Muscle layer of colon (tissue), 2 donors: Measurements from ENCODE around the gene DUSP22.
"Not testable (repeated sequence)": the region's sequence is repeated elsewhere in the genome, so short reads cannot be mapped to it uniquely, and the experiment has no call there.

ENCODE experiments used
- H3K27ac ChIP-seq: one replicate; pipeline ENCODE4 v1.7.0; 2013; ENCODE audit warnings: low read depth, mild to moderate bottlenecking, low read length, moderate library complexity
- H3K27me3 ChIP-seq, 2 donors: one replicate each; pipeline ENCODE4 v1.7.0; 2013; ENCODE audit warnings: low read length in 2 of 2, mild to moderate bottlenecking in 2 of 2; ENCODE audit not compliant: insufficient read depth in 2 of 2, control insufficient read depth in 1 of 2
- H3K36me3 ChIP-seq: one replicate; pipeline ENCODE4 v1.7.0; 2013; ENCODE audit warnings: mild to moderate bottlenecking, low read length; ENCODE audit not compliant: insufficient read depth
- H3K4me1 ChIP-seq: one replicate; pipeline ENCODE4 v1.7.0; 2013; ENCODE audit warnings: mild to moderate bottlenecking, low read length; ENCODE audit not compliant: insufficient read depth
- H3K4me3 ChIP-seq, 2 donors: one replicate each; pipeline ENCODE4 v1.7.0; 2013; ENCODE audit warnings: low read length in 2 of 2, low read depth in 1 of 2, mild to moderate bottlenecking in 1 of 2, moderate library complexity in 1 of 2
- H3K9ac ChIP-seq: one replicate; pipeline ENCODE4 v1.7.0; 2013; ENCODE audit warnings: low read length
- H3K9me3 ChIP-seq: one replicate; pipeline ENCODE4 v1.7.0; 2013; ENCODE audit warnings: mild to moderate bottlenecking, low read length
- donor health status: abdominal sarcoma.
- donor health status: Adenocarcinoma of cecum.

The DUSP22 gene

GRCh38 chr6:281469-282103, 10.7 kb upstream of the DUSP22 start:
- H3K4me1 ChIP-seq = no peaks in the 10 kb centered on the region
- no peaks in the 10 kb centered on the region for H3K27me3 ChIP-seq
- no peak overlapping the region for H3K4me3 ChIP-seq
- no peak overlapping the region for H3K27ac ChIP-seq
- no peaks in the 10 kb centered on the region for H3K36me3 ChIP-seq
- H3K9ac ChIP-seq = no peak overlapping the region
- H3K9me3 ChIP-seq = no peaks in the 10 kb centered on the region

- Histone ChIP-seq H3K9ac (no peak overlapping the region), H3K4me3 (no peak overlapping the region), H3K27me3 (no peaks in the 10 kb centered on the region), H3K9me3 (no peaks in the 10 kb centered on the region), H3K4me1 (no peaks in the 10 kb centered on the region), H3K36me3 (no peaks in the 10 kb centered on the region), H3K27ac (no peak overlapping the region)
Observed at GRCh38 chr6:282177-282866, 10.0 kb upstream of the DUSP22 start.

- Histone ChIP-seq H3K27me3 (no peaks in the 10 kb centered on the region), H3K9ac (no peak overlapping the region), H3K4me3 (no peak overlapping the region), H3K36me3 (no peaks in the 10 kb centered on the region), H3K9me3 (no peaks in the 10 kb centered on the region), H3K4me1 (no peaks in the 10 kb centered on the region), H3K27ac (no peak overlapping the region)
Observed at GRCh38 chr6:282867-283416, 9.3 kb upstream of the DUSP22 start.

- Histone ChIP-seq H3K9ac (no peak overlapping the region), H3K27ac (no peak overlapping the region), H3K9me3 (no peaks in the 10 kb centered on the region)
Observed at GRCh38 chr6:284486-284885, 7.8 kb upstream of the DUSP22 start.

GRCh38 chr6:285030-285771, 7.1 kb upstream of the DUSP22 start:
- H3K27ac ChIP-seq = no peak overlapping the region
- no peaks in the 10 kb centered on the region for H3K27me3 ChIP-seq
- H3K36me3 ChIP-seq = no peaks in the 10 kb centered on the region
- H3K4me1 ChIP-seq = no peaks in the 10 kb centered on the region
- no peak overlapping the region for H3K9ac ChIP-seq
- no peaks in the 10 kb centered on the region for H3K9me3 ChIP-seq
- H3K4me3 ChIP-seq = no peak overlapping the region

More at GRCh38 chr6:284486-284885, 7.8 kb upstream of the DUSP22 start:
- Histone ChIP-seq H3K4me1 (no peaks in the 10 kb centered on the region), H3K36me3 (no peaks in the 10 kb centered on the region), H3K4me3 (no peak overlapping the region), H3K27me3 (no peaks in the 10 kb centered on the region)

GRCh38 chr6:285902-286301, 6.4 kb upstream of the DUSP22 start:
- H3K9ac ChIP-seq, H3K4me3 ChIP-seq, H3K9me3 ChIP-seq, H3K36me3 ChIP-seq, H3K27ac ChIP-seq, H3K4me1 ChIP-seq, H3K27me3 ChIP-seq: not testable (repeated sequence)

GRCh38 chr6:286681-287488, 5.4 kb upstream of the DUSP22 start:
- Histone ChIP-seq H3K27ac (no peak overlapping the region), H3K4me3 (no peak overlapping the region), H3K9me3 (no peaks in the 10 kb centered on the region)

GRCh38 chr6:287489-287860, 4.8 kb upstream of the DUSP22 start:
- H3K9ac ChIP-seq = no peak overlapping the region
- no peak overlapping the region for H3K27ac ChIP-seq
- no peaks in the 10 kb centered on the region for H3K36me3 ChIP-seq
- no peaks in the 10 kb centered on the region for H3K9me3 ChIP-seq
- no peaks in the 10 kb centered on the region for H3K27me3 ChIP-seq
- H3K4me1 ChIP-seq = peaks cover 6% of the 10 kb centered on the region
- H3K4me3 ChIP-seq = no peak overlapping the region

More at GRCh38 chr6:286681-287488, 5.4 kb upstream of the DUSP22 start:
- Histone ChIP-seq H3K36me3 (no peaks in the 10 kb centered on the region), H3K9ac (no peak overlapping the region), H3K27me3 (no peaks in the 10 kb centered on the region), H3K4me1 (peaks cover 6% of the 10 kb centered on the region)

GRCh38 chr6:288866-289265, 3.4 kb upstream of the DUSP22 start:
- Histone ChIP-seq H3K9ac (no peak overlapping the region), H3K9me3 (no peaks in the 10 kb centered on the region), H3K36me3 (no peaks in the 10 kb centered on the region), H3K27me3 (no peaks in the 10 kb centered on the region), H3K4me1 (peaks cover 6% of the 10 kb centered on the region), H3K27ac (no peak overlapping the region), H3K4me3 (no peak overlapping the region)

GRCh38 chr6:290111-290922, 2.0 kb upstream of the DUSP22 start:
- Histone ChIP-seq H3K9ac (no peak overlapping the region), H3K4me3 (no peak overlapping the region), H3K9me3 (no peaks in the 10 kb centered on the region), H3K36me3 (no peaks in the 10 kb centered on the region), H3K27ac (no peak overlapping the region), H3K27me3 (no peaks in the 10 kb centered on the region), H3K4me1 (peaks cover 6% of the 10 kb centered on the region)
